Measurements from ENCODE around the gene FYN.
A peak's percentile ranks its signal among the peaks of the same experiment; 100 is the strongest.

- no peak for TF ChIP-seq MAFK (IDR thresholded peaks at IDR 0.05; ENCODE audit: low read depth, low read length)
- TF ChIP-seq CTCF (conservative IDR thresholded peaks at IDR 0.05; ENCODE audit: low read depth, low read length) = peak; percentile 33
- TF ChIP-seq FOS (IDR thresholded peaks at IDR 0.05; ENCODE audit: low read depth, low read length) = peak; percentile 69; the same call in 1 of the 2 replicates
- no peak for TF ChIP-seq SMC3 (IDR thresholded peaks at IDR 0.05; ENCODE audit: low read depth, low read length)
- peak; percentile 56; the same call in 1 of the 2 replicates for TF ChIP-seq MXI1 (IDR thresholded peaks at IDR 0.05; ENCODE audit: borderline replicate concordance, low read depth, low read length)
- peak; percentile 98 for TF ChIP-seq MAZ (IDR thresholded peaks at IDR 0.05; ENCODE audit: borderline replicate concordance, low read depth, low read length)
- peak; percentile 92 for TF ChIP-seq CEBPB (IDR thresholded peaks at IDR 0.05; ENCODE audit: low read depth, low read length)
Observed at GRCh38 chr6:111873178-111874024, at the start of gene FYN.

All from IMR-90 (cell line).